ENCODE data around the gene PACS2. TPM values are rescaled to one million over a fixed set of nuclear protein-coding genes. Genes with fewer than 3 reads are reported as not detected.
A peak's percentile ranks its signal among the peaks of the same experiment; 100 is the strongest.

Gene PACS2
- polyA plus RNA-seq, 4 donors: 35.4 to 45.8 (median 44.9) TPM

- FAIRE-seq: no peak
- Histone ChIP-seq H3K9me3 (ENCODE audit: control insufficient read depth in 2 of 2, insufficient read depth in 1 of 2, low read depth in 1 of 2, low read length in 1 of 2) (peaks cover 0 to 3% of the 10 kb centered on the region in 2 donors), H3K27ac (ENCODE audit: low read depth in 1 of 3, low read length in 2 of 3) (no peak overlapping the region), H3K4me3 (ENCODE audit: low read depth in 1 of 3, low read length in 3 of 3) (no peak overlapping the region), H3K36me3 (ENCODE audit: control insufficient read depth in 3 of 3, insufficient read depth in 2 of 3, low read depth in 1 of 3, low read length in 3 of 3) (peaks cover 0 to 25% (median 0%) of the 10 kb centered on the region in 3 donors), H3K4me1 (ENCODE audit: control insufficient read depth in 3 of 3, insufficient read depth in 2 of 3, low read depth in 1 of 3, low read length in 2 of 3) (no peaks in the 10 kb centered on the region), H3K27me3 (ENCODE audit: control insufficient read depth in 3 of 3, insufficient read depth in 3 of 3, low read length in 3 of 3) (no peaks in the 10 kb centered on the region)
- no peak for DNase-seq
- WGBS, 3 donors: 92 to 94% (median 92%) methylated on average over 12 of the region's 12 CpGs
These were observed 118.1 kb downstream of the PACS2 start for GRCh38 chr14:105432657-105433056.

- DNase-seq (no peak), FAIRE-seq (no peak)
- Histone ChIP-seq H3K4me3 (ENCODE audit: low read depth in 1 of 3, low read length in 3 of 3) (no peak overlapping the region), H3K27ac (ENCODE audit: low read depth in 1 of 3, low read length in 2 of 3) (no peak overlapping the region), H3K36me3 (ENCODE audit: control insufficient read depth in 3 of 3, insufficient read depth in 2 of 3, low read depth in 1 of 3, low read length in 3 of 3) (peaks cover 0 to 26% (median 0%) of the 10 kb centered on the region in 3 donors), H3K4me1 (ENCODE audit: control insufficient read depth in 3 of 3, insufficient read depth in 2 of 3, low read depth in 1 of 3, low read length in 2 of 3) (no peaks in the 10 kb centered on the region), H3K27me3 (ENCODE audit: control insufficient read depth in 3 of 3, insufficient read depth in 3 of 3, low read length in 3 of 3) (no peaks in the 10 kb centered on the region), H3K9me3 (ENCODE audit: control insufficient read depth in 2 of 2, insufficient read depth in 1 of 2, low read depth in 1 of 2, low read length in 1 of 2) (peaks cover 0 to 3% of the 10 kb centered on the region in 2 donors)
- WGBS, 3 donors: 87 to 89% (median 87%) methylated on average over 14 to 17 of the region's 17 CpGs
These were observed 118.6 kb downstream of the PACS2 start for GRCh38 chr14:105433161-105433605.

- WGBS, 3 donors: 87 to 95% (median 92%) methylated on average over 12 of the region's 12 CpGs
- Histone ChIP-seq H3K9me3 (ENCODE audit: control insufficient read depth in 2 of 2, insufficient read depth in 1 of 2, low read depth in 1 of 2, low read length in 1 of 2) (no peaks in the 10 kb centered on the region), H3K27ac (ENCODE audit: low read depth in 1 of 3, low read length in 2 of 3) (no peak overlapping the region), H3K36me3 (ENCODE audit: control insufficient read depth in 3 of 3, insufficient read depth in 2 of 3, low read depth in 1 of 3, low read length in 3 of 3) (peaks cover 0 to 39% (median 0%) of the 10 kb centered on the region in 3 donors), H3K4me1 (ENCODE audit: control insufficient read depth in 3 of 3, insufficient read depth in 2 of 3, low read depth in 1 of 3, low read length in 2 of 3) (no peaks in the 10 kb centered on the region), H3K4me3 (ENCODE audit: low read depth in 1 of 3, low read length in 3 of 3) (no peak overlapping the region), H3K27me3 (ENCODE audit: control insufficient read depth in 3 of 3, insufficient read depth in 3 of 3, low read length in 3 of 3) (no peaks in the 10 kb centered on the region)
- no peak for DNase-seq
- no peak for FAIRE-seq
These were observed 121.9 kb downstream of the PACS2 start for GRCh38 chr14:105436402-105436801.

- no peaks in the 10 kb centered on the region for H3K9me3 ChIP-seq (ENCODE audit: control insufficient read depth in 2 of 2, insufficient read depth in 1 of 2, low read depth in 1 of 2, low read length in 1 of 2)
- no peak overlapping the region for H3K4me3 ChIP-seq (ENCODE audit: low read depth in 1 of 3, low read length in 3 of 3)
- H3K4me1 ChIP-seq (ENCODE audit: control insufficient read depth in 3 of 3, insufficient read depth in 2 of 3, low read depth in 1 of 3, low read length in 2 of 3): no peaks in the 10 kb centered on the region
- H3K27me3 ChIP-seq (ENCODE audit: control insufficient read depth in 3 of 3, insufficient read depth in 3 of 3, low read length in 3 of 3): no peaks in the 10 kb centered on the region
- 59 to 76% (median 71%) methylated on average over 28 to 31 of the region's 31 CpGs for WGBS, 3 donors
- DNase-seq: peak; percentile 38 to 53
- H3K27ac ChIP-seq (ENCODE audit: low read depth in 1 of 3, low read length in 2 of 3): no peak overlapping the region
- FAIRE-seq: no peak
- H3K36me3 ChIP-seq (ENCODE audit: control insufficient read depth in 3 of 3, insufficient read depth in 2 of 3, low read depth in 1 of 3, low read length in 3 of 3): peaks cover 0 to 40% (median 0%) of the 10 kb centered on the region in 3 donors
These were observed 122.6 kb downstream of the PACS2 start for GRCh38 chr14:105436891-105437722.

GRCh38 chr14:105437723-105438500 is 123.4 kb downstream of the PACS2 start:
- H3K36me3 ChIP-seq (ENCODE audit: control insufficient read depth in 3 of 3, insufficient read depth in 2 of 3, low read depth in 1 of 3, low read length in 3 of 3): peaks cover 0 to 49% (median 0%) of the 10 kb centered on the region in 3 donors
- H3K27me3 ChIP-seq (ENCODE audit: control insufficient read depth in 3 of 3, insufficient read depth in 3 of 3, low read length in 3 of 3): no peaks in the 10 kb centered on the region
- DNase-seq: no peak
- 92 to 97% (median 96%) methylated on average over 16 to 18 of the region's 18 CpGs for WGBS, 3 donors
- H3K9me3 ChIP-seq (ENCODE audit: control insufficient read depth in 2 of 2, insufficient read depth in 1 of 2, low read depth in 1 of 2, low read length in 1 of 2): no peaks in the 10 kb centered on the region
- H3K4me3 ChIP-seq (ENCODE audit: low read depth in 1 of 3, low read length in 3 of 3): no peak overlapping the region
- no peak for FAIRE-seq
- no peaks in the 10 kb centered on the region for H3K4me1 ChIP-seq (ENCODE audit: control insufficient read depth in 3 of 3, insufficient read depth in 2 of 3, low read depth in 1 of 3, low read length in 2 of 3)
- H3K27ac ChIP-seq (ENCODE audit: low read depth in 1 of 3, low read length in 2 of 3): no peak overlapping the region

- WGBS, 3 donors: 91 to 98% (median 93%) methylated on average over 11 of the region's 11 CpGs
- FAIRE-seq: no peak
- peaks cover 0 to 54% (median 0%) of the 10 kb centered on the region in 3 donors for H3K36me3 ChIP-seq (ENCODE audit: control insufficient read depth in 3 of 3, insufficient read depth in 2 of 3, low read depth in 1 of 3, low read length in 3 of 3)
- no peak overlapping the region for H3K4me3 ChIP-seq (ENCODE audit: low read depth in 1 of 3, low read length in 3 of 3)
- DNase-seq: no peak
- H3K27me3 ChIP-seq (ENCODE audit: control insufficient read depth in 3 of 3, insufficient read depth in 3 of 3, low read length in 3 of 3): no peaks in the 10 kb centered on the region
- no peaks in the 10 kb centered on the region for H3K4me1 ChIP-seq (ENCODE audit: control insufficient read depth in 3 of 3, insufficient read depth in 2 of 3, low read depth in 1 of 3, low read length in 2 of 3)
- no peak overlapping the region for H3K27ac ChIP-seq (ENCODE audit: low read depth in 1 of 3, low read length in 2 of 3)
- no peaks in the 10 kb centered on the region for H3K9me3 ChIP-seq (ENCODE audit: control insufficient read depth in 2 of 2, insufficient read depth in 1 of 2, low read depth in 1 of 2, low read length in 1 of 2)
These were observed 124.6 kb downstream of the PACS2 start for GRCh38 chr14:105439179-105439578.

GRCh38 chr14:105439710-105440553 is 125.4 kb downstream of the PACS2 start:
- Histone ChIP-seq H3K4me1 (ENCODE audit: control insufficient read depth in 3 of 3, insufficient read depth in 2 of 3, low read depth in 1 of 3, low read length in 2 of 3) (no peaks in the 10 kb centered on the region), H3K9me3 (ENCODE audit: control insufficient read depth in 2 of 2, insufficient read depth in 1 of 2, low read depth in 1 of 2, low read length in 1 of 2) (no peaks in the 10 kb centered on the region), H3K4me3 (ENCODE audit: low read depth in 1 of 3, low read length in 3 of 3) (no peak overlapping the region), H3K36me3 (ENCODE audit: control insufficient read depth in 3 of 3, insufficient read depth in 2 of 3, low read depth in 1 of 3, low read length in 3 of 3) (peaks cover 0 to 57% (median 0%) of the 10 kb centered on the region in 3 donors), H3K27me3 (ENCODE audit: control insufficient read depth in 3 of 3, insufficient read depth in 3 of 3, low read length in 3 of 3) (no peaks in the 10 kb centered on the region), H3K27ac (ENCODE audit: low read depth in 1 of 3, low read length in 2 of 3) (no peak overlapping the region)
- no peak for DNase-seq
- WGBS, 3 donors: 92 to 93% (median 93%) methylated on average over 32 to 33 of the region's 33 CpGs
- no peak for FAIRE-seq

GRCh38 chr14:105440554-105440900 is 126.0 kb downstream of the PACS2 start:
- no peak for FAIRE-seq
- 96 to 97% (median 96%) methylated on average over 14 to 15 of the region's 15 CpGs for WGBS, 3 donors

More at GRCh38 chr14:105440554-105440900, 126.0 kb downstream of the PACS2 start:
- H3K4me3 ChIP-seq (ENCODE audit: low read depth in 1 of 3, low read length in 3 of 3): no peak overlapping the region
- H3K9me3 ChIP-seq (ENCODE audit: control insufficient read depth in 2 of 2, insufficient read depth in 1 of 2, low read depth in 1 of 2, low read length in 1 of 2): no peaks in the 10 kb centered on the region
- no peaks in the 10 kb centered on the region for H3K4me1 ChIP-seq (ENCODE audit: control insufficient read depth in 3 of 3, insufficient read depth in 2 of 3, low read depth in 1 of 3, low read length in 2 of 3)
- peaks cover 0 to 63% (median 0%) of the 10 kb centered on the region in 3 donors for H3K36me3 ChIP-seq (ENCODE audit: control insufficient read depth in 3 of 3, insufficient read depth in 2 of 3, low read depth in 1 of 3, low read length in 3 of 3)
- DNase-seq: no peak
- no peaks in the 10 kb centered on the region for H3K27me3 ChIP-seq (ENCODE audit: control insufficient read depth in 3 of 3, insufficient read depth in 3 of 3, low read length in 3 of 3)
- H3K27ac ChIP-seq (ENCODE audit: low read depth in 1 of 3, low read length in 2 of 3): no peak overlapping the region

Measured in small intestine (tissue), 7 donors.